IPS-15b (cell line): Measurements from ENCODE around the gene UCK2.

Experiments
- H3K27me3 ChIP-seq: one replicate; pipeline ENCODE4 v1.6.1; 2013; ENCODE audit warnings: low read length; ENCODE audit not compliant: control insufficient read depth, insufficient read depth
- H3K36me3 ChIP-seq: one replicate; pipeline ENCODE4 v1.6.1; 2013; ENCODE audit warnings: low read length; ENCODE audit not compliant: control insufficient read depth, insufficient read depth
- H3K4me1 ChIP-seq: one replicate; pipeline ENCODE4 v1.6.1; 2013; ENCODE audit warnings: mild to moderate bottlenecking, low read length; ENCODE audit not compliant: control insufficient read depth, insufficient read depth
- H3K4me3 ChIP-seq: one replicate; pipeline ENCODE4 v1.5.1; 2013; ENCODE audit warnings: low read depth, low read length
- H3K9ac ChIP-seq: one replicate; pipeline ENCODE4 v1.6.1; 2013; ENCODE audit warnings: low read depth, mild to moderate bottlenecking, low read length
- H3K9me3 ChIP-seq: one replicate; pipeline ENCODE4 v1.6.1; 2013; ENCODE audit warnings: mild to moderate bottlenecking, low read length; ENCODE audit not compliant: control insufficient read depth, insufficient read depth

Gene UCK2

GRCh38 chr1:165886193-165886592, 58.8 kb downstream of the UCK2 start:
- Histone ChIP-seq H3K4me1 (no peaks in the 10 kb centered on the region), H3K27me3 (no peaks in the 10 kb centered on the region), H3K9me3 (no peaks in the 10 kb centered on the region), H3K9ac (no peak overlapping the region), H3K36me3 (peaks cover 5% of the 10 kb centered on the region), H3K4me3 (no peak overlapping the region)

GRCh38 chr1:165886983-165887382, 59.6 kb downstream of the UCK2 start:
- Histone ChIP-seq H3K4me3 (no peak overlapping the region), H3K27me3 (no peaks in the 10 kb centered on the region), H3K36me3 (peaks cover 12% of the 10 kb centered on the region), H3K4me1 (no peaks in the 10 kb centered on the region), H3K9ac (no peak overlapping the region), H3K9me3 (no peaks in the 10 kb centered on the region)

- Histone ChIP-seq H3K36me3 (peaks cover 20% of the 10 kb centered on the region), H3K4me1 (no peaks in the 10 kb centered on the region), H3K9ac (no peak overlapping the region), H3K4me3 (no peak overlapping the region), H3K27me3 (no peaks in the 10 kb centered on the region), H3K9me3 (no peaks in the 10 kb centered on the region)
Observed at GRCh38 chr1:165887877-165888551, 60.6 kb downstream of the UCK2 start.

- no peaks in the 10 kb centered on the region for H3K27me3 ChIP-seq
- no peaks in the 10 kb centered on the region for H3K4me1 ChIP-seq
- H3K4me3 ChIP-seq: no peak overlapping the region
- peaks cover 20% of the 10 kb centered on the region for H3K36me3 ChIP-seq
- H3K9me3 ChIP-seq: no peaks in the 10 kb centered on the region
- H3K9ac ChIP-seq: no peak overlapping the region
Observed at GRCh38 chr1:165888552-165888920, 61.1 kb downstream of the UCK2 start.

- H3K4me3 ChIP-seq: no peak overlapping the region
- H3K36me3 ChIP-seq: peaks cover 32% of the 10 kb centered on the region
- no peak overlapping the region for H3K9ac ChIP-seq
- H3K27me3 ChIP-seq: no peaks in the 10 kb centered on the region
- no peaks in the 10 kb centered on the region for H3K9me3 ChIP-seq
- no peaks in the 10 kb centered on the region for H3K4me1 ChIP-seq
Observed at GRCh38 chr1:165890684-165891083, 63.3 kb downstream of the UCK2 start.

- Histone ChIP-seq H3K4me3 (no peak overlapping the region), H3K36me3 (peaks cover 36% of the 10 kb centered on the region), H3K27me3 (no peaks in the 10 kb centered on the region)
Observed at GRCh38 chr1:165891111-165891860, 63.9 kb downstream of the UCK2 start.

GRCh38 chr1:165892935-165893334, 65.5 kb downstream of the UCK2 start:
- H3K9ac ChIP-seq: no peak overlapping the region
- no peaks in the 10 kb centered on the region for H3K27me3 ChIP-seq
- H3K36me3 ChIP-seq: peaks cover 40% of the 10 kb centered on the region
- no peaks in the 10 kb centered on the region for H3K4me1 ChIP-seq
- no peaks in the 10 kb centered on the region for H3K9me3 ChIP-seq
- H3K4me3 ChIP-seq: no peak overlapping the region

More at GRCh38 chr1:165891111-165891860, 63.9 kb downstream of the UCK2 start:
- no peaks in the 10 kb centered on the region for H3K4me1 ChIP-seq
- no peaks in the 10 kb centered on the region for H3K9me3 ChIP-seq
- H3K9ac ChIP-seq: no peak overlapping the region

GRCh38 chr1:165893507-165893906, 66.1 kb downstream of the UCK2 start:
- H3K9ac ChIP-seq: no peak overlapping the region
- H3K4me1 ChIP-seq: no peaks in the 10 kb centered on the region
- no peaks in the 10 kb centered on the region for H3K27me3 ChIP-seq
- H3K9me3 ChIP-seq: no peaks in the 10 kb centered on the region
- no peak overlapping the region for H3K4me3 ChIP-seq
- peaks cover 43% of the 10 kb centered on the region for H3K36me3 ChIP-seq

GRCh38 chr1:165894591-165894990, 67.2 kb downstream of the UCK2 start:
- Histone ChIP-seq H3K9me3 (no peaks in the 10 kb centered on the region), H3K4me1 (no peaks in the 10 kb centered on the region), H3K36me3 (peaks cover 43% of the 10 kb centered on the region), H3K4me3 (no peak overlapping the region), H3K27me3 (no peaks in the 10 kb centered on the region), H3K9ac (no peak overlapping the region)

- no peaks in the 10 kb centered on the region for H3K9me3 ChIP-seq
- H3K36me3 ChIP-seq: peaks cover 45% of the 10 kb centered on the region
- no peaks in the 10 kb centered on the region for H3K27me3 ChIP-seq
- H3K4me3 ChIP-seq: no peak overlapping the region
- no peak overlapping the region for H3K9ac ChIP-seq
- H3K4me1 ChIP-seq: no peaks in the 10 kb centered on the region
Observed at GRCh38 chr1:165895451-165895871, 68.0 kb downstream of the UCK2 start.

- H3K36me3 ChIP-seq: peaks cover 44% of the 10 kb centered on the region
- no peaks in the 10 kb centered on the region for H3K9me3 ChIP-seq
- H3K27me3 ChIP-seq: no peaks in the 10 kb centered on the region
- no peak overlapping the region for H3K4me3 ChIP-seq
- H3K4me1 ChIP-seq: no peaks in the 10 kb centered on the region
- no peak overlapping the region for H3K9ac ChIP-seq
Observed at GRCh38 chr1:165896277-165896676, 68.9 kb downstream of the UCK2 start.
